Cerebellar nuclear complex (tissue), 1 donor: ENCODE data around the gene HES4.
"Not testable (repeated sequence)": the region's sequence is repeated elsewhere in the genome, so short reads cannot be mapped to it uniquely, and the experiment has no call there.

ENCODE experiments used
- DNase-seq, 2 experiments: peaks; one replicate each; lab custom pipeline; 2025; lab: John Stamatoyannopoulos, UW

Gene HES4

GRCh38 chr1:978835-979743, 20.8 kb downstream of the HES4 start:
- DNase-seq: no peak

- no peak for DNase-seq
These were observed 21.6 kb downstream of the HES4 start for GRCh38 chr1:978069-978834.

- not testable (repeated sequence) for DNase-seq
These were observed 23.1 kb downstream of the HES4 start for GRCh38 chr1:976791-977190.

- no peak for DNase-seq
These were observed 23.8 kb downstream of the HES4 start for GRCh38 chr1:975896-976683.

GRCh38 chr1:975365-975764, 24.5 kb downstream of the HES4 start:
- DNase-seq: no peak

GRCh38 chr1:974687-975328, 25.1 kb downstream of the HES4 start:
- DNase-seq: no peak

- no peak for DNase-seq
These were observed 25.6 kb downstream of the HES4 start for GRCh38 chr1:974293-974640.

- no peak for DNase-seq
These were observed 26.2 kb downstream of the HES4 start for GRCh38 chr1:973459-974292.

- DNase-seq: no peak
These were observed 27.0 kb downstream of the HES4 start for GRCh38 chr1:972726-973458.

GRCh38 chr1:971751-972506, 28.0 kb downstream of the HES4 start:
- DNase-seq: no peak

GRCh38 chr1:970973-971730, 28.7 kb downstream of the HES4 start:
- DNase-seq: no peak

GRCh38 chr1:970242-970972, 29.5 kb downstream of the HES4 start:
- DNase-seq: no peak

GRCh38 chr1:969260-969855, 30.5 kb downstream of the HES4 start:
- DNase-seq: no peak

- no peak for DNase-seq
These were observed 32.2 kb downstream of the HES4 start for GRCh38 chr1:967466-968343.

GRCh38 chr1:966704-967300, 33.1 kb downstream of the HES4 start:
- no peak for DNase-seq

GRCh38 chr1:966135-966703, 33.7 kb downstream of the HES4 start, which contains the start of gene PLEKHN1:
Gene PLEKHN1, plus strand, starts transcription at chr1:966482. Its CDS starts 50 bp downstream, at chr1:966532.
- no peak for DNase-seq
